Breast epithelium (tissue), 3 donors: Measurements from ENCODE around the gene NECTIN1.

Experiments
- POLR2A ChIP-seq: fragments of 450-650 bp; IDR thresholded peaks from one replicate; pipeline ENCODE4 v1.6.1; 2016; ENCODE audit warnings: antibody characterized with exemption, mild to moderate bottlenecking, moderate library complexity
- POLR2AphosphoS5 ChIP-seq, 3 donors: sonication (generic); formaldehyde crosslinking; IDR thresholded peaks; one replicate each; pipeline ENCODE4 v1.6.1; 2017; ENCODE audit warnings: antibody characterized with exemption in 3 of 3
- TF ChIP-seq, protein P1 (sequence below), 3 donors: fragments of 450-650 bp; IDR thresholded peaks; one replicate each; pipeline ENCODE4 v1.5.1; 2016 to 2017; ENCODE audit warnings: antibody characterized with exemption in 3 of 3, mild to moderate bottlenecking in 3 of 3, moderate library complexity in 3 of 3

DNA sequence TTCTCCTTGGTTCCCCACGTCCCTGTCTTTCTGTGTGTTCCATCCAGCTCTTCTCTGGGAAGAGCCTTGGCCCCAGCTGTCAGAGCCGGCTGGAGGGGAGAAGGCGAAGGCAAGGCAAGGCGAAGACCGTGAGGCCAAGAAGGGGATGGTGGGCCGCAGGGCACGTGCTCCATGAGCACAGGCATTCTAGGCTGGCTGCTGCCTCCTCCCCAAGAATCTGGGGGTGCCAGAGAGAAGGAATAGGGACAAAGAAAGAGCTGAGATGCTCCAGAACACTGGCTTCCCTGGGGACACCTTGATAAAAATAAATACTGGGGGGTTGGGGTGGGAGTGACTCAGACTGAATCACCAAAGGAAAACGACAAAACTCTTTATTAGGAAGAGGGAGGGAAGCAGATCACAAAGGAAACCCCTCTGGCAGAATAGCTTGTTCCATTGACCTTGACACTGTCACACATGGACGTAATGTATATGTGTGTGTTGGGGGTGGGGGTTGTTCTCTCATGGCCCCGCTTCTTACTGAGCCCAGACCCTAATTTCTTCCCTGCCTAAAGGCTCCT, 52.5 kb downstream of the NECTIN1 start:
- TF ChIP-seq, protein P1, sequence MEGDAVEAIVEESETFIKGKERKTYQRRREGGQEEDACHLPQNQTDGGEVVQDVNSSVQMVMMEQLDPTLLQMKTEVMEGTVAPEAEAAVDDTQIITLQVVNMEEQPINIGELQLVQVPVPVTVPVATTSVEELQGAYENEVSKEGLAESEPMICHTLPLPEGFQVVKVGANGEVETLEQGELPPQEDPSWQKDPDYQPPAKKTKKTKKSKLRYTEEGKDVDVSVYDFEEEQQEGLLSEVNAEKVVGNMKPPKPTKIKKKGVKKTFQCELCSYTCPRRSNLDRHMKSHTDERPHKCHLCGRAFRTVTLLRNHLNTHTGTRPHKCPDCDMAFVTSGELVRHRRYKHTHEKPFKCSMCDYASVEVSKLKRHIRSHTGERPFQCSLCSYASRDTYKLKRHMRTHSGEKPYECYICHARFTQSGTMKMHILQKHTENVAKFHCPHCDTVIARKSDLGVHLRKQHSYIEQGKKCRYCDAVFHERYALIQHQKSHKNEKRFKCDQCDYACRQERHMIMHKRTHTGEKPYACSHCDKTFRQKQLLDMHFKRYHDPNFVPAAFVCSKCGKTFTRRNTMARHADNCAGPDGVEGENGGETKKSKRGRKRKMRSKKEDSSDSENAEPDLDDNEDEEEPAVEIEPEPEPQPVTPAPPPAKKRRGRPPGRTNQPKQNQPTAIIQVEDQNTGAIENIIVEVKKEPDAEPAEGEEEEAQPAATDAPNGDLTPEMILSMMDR (IDR thresholded peaks at IDR 0.05): no peak
- TF ChIP-seq POLR2AphosphoS5 (IDR thresholded peaks at IDR 0.05) (no peak), POLR2A (no peak)
